Mucosa of descending colon (tissue), 3 donors: Measurements from ENCODE around the gene FAM78A. TPM values are rescaled to one million over a fixed set of nuclear protein-coding genes. Genes with fewer than 3 reads are reported as not detected.

Source experiments
- ATAC-seq: fragments of 200-7000 bp; cut with Tn5 transposase; one replicate; pipeline ENCODE4 v1.9.1; 2020; ENCODE audit warnings: mild to moderate bottlenecking, moderate library complexity
- DNase-seq, 3 donors: peaks; one replicate each; pipeline ENCODE4 v3.0.0-alpha.2; 2020
- H3K36me3 ChIP-seq: fragments of 200-600 bp; one replicate; pipeline ENCODE4 v1.8.0; 2021; ENCODE audit warnings: low read depth, mild to moderate bottlenecking
- H3K4me1 ChIP-seq: fragments of 200-600 bp; one replicate; pipeline ENCODE4 v1.8.0; 2021; ENCODE audit warnings: low read depth, mild to moderate bottlenecking
- H3K4me3 ChIP-seq: fragments of 200-600 bp; one replicate; pipeline ENCODE4 v1.8.0; 2021; ENCODE audit warnings: mild to moderate bottlenecking
- H3K9me3 ChIP-seq: fragments of 200-600 bp; one replicate; pipeline ENCODE4 v1.8.0; 2021; ENCODE audit warnings: mild to moderate bottlenecking
- intact Hi-C, 2 donors: fragments of 100-400 bp; cut with DNase I in 1 of 2; cut with micrococcal nuclease in 1 of 2; formaldehyde crosslinking; loops; one replicate each; pipeline versions ENCODE4 v1.11.0 to v1.11.1; 2022; cut with DNase I, micrococcal nuclease
- total RNA-seq, 3 donors: library from RNA; stranded (reverse); fragmentation: NEBNext Ultra II Directional in 2 of 3; extraction: Animal tissue kit (Norgen Biotek cat#: 25700) in 2 of 3; gene quantifications; one replicate each; pipeline versions ENCODE4 v1.2.1 to v1.2.4, GENCODE V29; 2021 to 2023
- TF ChIP-seq, protein P1 (sequence below): fragments of 200-600 bp; IDR thresholded peaks from one replicate; pipeline ENCODE4 v1.8.0; 2022; ENCODE audit warnings: antibody characterized with exemption, mild to moderate bottlenecking
- donor health status: DM: no; HTN: no; CAD: no; lungs with moderate emphysema.
- donor health status: DM: no; HTN: no; CAD: no.
- donor health status: DM: no; HTN: yes; CAD: no.

The FAM78A gene
- total RNA-seq, 3 donors from 2014 or later, result 1.4 to 3.9 (median 2.9) TPM

DNA sequence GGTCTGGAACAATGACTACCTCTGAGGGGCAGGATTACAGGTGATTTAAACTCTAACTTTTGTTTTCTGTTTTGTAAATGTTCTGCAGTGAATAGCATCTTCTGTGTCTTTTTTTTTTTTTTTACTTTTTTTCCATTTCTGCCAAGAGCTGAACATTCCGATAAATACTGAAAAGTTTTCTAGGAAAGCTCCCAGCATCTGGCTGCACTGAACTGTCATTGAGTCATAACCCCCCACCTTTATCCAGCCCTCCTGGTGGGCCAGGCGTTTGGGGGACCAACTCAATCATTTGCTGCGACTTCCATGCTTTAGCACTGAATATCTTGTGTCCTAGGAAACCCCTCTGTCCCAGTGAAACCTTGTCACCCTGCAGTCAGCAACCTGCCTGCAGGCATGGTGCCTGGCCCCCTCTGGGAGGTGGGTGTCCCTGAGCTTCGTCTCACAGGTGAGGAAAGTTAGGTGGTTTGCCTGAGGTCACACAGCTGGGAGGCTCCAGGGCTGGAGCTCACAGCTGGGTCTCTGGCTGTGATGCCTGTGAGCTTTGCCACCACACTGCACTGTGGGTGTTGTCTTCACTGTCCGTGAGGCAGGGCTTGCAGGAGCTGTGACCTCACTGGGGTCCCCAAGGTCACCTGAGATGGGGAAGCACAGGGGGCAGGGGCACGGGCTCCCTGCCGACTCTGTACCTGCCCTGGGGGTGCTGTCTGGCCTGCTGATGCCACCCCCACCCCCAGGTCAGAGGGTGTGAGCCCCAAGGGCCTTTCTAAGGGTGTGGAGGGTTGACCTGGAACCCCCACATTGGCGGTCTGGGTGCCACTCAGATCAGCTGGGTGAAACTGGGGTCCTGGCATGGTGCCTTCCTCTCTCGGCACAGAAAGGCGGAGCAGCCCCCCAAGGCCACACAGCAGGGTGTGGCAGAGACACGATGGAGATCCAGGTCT lies 27.3 kb upstream of the FAM78A start:
- H3K4me3 ChIP-seq, result no peak overlapping the region
- H3K9me3 ChIP-seq, result no peaks in the 10 kb centered on the region
- TF ChIP-seq, protein P1, sequence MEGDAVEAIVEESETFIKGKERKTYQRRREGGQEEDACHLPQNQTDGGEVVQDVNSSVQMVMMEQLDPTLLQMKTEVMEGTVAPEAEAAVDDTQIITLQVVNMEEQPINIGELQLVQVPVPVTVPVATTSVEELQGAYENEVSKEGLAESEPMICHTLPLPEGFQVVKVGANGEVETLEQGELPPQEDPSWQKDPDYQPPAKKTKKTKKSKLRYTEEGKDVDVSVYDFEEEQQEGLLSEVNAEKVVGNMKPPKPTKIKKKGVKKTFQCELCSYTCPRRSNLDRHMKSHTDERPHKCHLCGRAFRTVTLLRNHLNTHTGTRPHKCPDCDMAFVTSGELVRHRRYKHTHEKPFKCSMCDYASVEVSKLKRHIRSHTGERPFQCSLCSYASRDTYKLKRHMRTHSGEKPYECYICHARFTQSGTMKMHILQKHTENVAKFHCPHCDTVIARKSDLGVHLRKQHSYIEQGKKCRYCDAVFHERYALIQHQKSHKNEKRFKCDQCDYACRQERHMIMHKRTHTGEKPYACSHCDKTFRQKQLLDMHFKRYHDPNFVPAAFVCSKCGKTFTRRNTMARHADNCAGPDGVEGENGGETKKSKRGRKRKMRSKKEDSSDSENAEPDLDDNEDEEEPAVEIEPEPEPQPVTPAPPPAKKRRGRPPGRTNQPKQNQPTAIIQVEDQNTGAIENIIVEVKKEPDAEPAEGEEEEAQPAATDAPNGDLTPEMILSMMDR, result no peak
- no peaks in the 10 kb centered on the region for H3K4me1 ChIP-seq
- H3K36me3 ChIP-seq, result no peaks in the 10 kb centered on the region
- intact Hi-C loops, result no loop called here
- ATAC-seq (no peak), DNase-seq (no peak)

DNA sequence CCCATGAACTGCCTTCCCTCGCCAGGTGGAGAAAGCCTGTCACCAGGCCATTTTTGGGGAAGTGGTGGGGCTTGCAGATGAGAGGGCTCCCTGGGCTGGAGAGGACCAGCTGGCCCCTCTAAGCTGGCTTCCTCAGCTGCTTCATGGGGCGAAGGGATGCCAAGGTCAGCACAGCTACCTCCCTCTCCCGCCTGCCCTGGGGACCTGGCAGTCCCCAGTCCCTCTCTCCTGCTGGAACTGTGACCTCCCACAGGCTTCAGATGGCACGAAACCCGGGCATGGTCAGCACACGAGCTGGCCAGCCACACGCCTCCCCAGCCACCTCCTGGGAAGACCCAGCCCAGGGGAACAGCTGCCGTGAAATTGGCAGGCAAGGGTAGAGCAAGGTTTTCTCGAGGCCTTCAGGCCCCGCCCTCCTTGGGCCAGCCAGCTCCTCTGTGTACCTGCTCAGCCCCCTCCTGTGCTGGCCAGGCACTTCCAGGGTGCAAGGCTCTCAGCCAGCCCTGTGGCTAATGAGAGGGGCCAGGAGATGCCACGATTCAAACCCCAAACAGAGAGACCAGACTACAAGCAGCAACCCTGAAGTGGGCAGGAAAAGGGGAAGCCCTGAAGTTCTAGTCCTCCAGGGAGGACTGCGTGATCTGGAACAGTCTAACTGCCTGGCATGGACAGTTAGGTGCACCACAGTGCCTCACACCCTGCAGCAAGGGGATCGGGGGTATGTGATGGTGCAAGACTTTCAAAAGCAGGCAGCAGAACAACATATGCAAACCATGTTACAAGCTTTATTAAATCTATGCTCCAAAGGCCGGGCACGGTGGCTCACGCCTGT lies 26.1 kb upstream of the FAM78A start:
- TF ChIP-seq, protein P1, result no peak
- ATAC-seq, result no peak
- intact Hi-C loops, result no loop called here

DNA sequence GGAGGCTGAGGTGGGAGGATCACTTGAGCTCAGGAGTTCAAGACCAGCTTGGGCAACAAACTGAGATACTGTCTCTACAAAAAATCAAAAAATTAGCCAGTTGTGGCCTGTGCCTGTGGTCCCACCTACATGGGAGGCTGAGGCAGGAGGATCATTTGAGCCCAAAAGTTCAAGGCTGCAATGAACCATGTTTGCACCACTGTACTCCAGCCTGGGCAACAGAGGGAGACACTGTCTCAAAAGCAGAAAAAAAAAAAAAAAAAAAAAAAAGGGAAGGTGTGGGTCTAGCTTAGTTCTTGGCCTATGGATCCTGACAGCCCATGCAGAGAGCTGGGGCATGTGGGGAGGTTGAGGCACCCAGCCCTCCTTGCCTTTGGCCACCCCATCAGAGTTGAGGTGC lies 24.1 kb upstream of the FAM78A start:
- intact Hi-C loops, result no loop called here
- Histone ChIP-seq H3K4me3 (no peak overlapping the region), H3K4me1 (no peaks in the 10 kb centered on the region), H3K36me3 (no peaks in the 10 kb centered on the region), H3K9me3 (no peaks in the 10 kb centered on the region)
- TF ChIP-seq, protein P1, result no peak
- ATAC-seq, result no peak
- DNase-seq, result no peak

More for the DNA sequence above, 26.1 kb upstream of the FAM78A start:
- no peaks in the 10 kb centered on the region for H3K4me1 ChIP-seq
- no peaks in the 10 kb centered on the region for H3K9me3 ChIP-seq
- H3K36me3 ChIP-seq, result no peaks in the 10 kb centered on the region
- no peak overlapping the region for H3K4me3 ChIP-seq
- DNase-seq, result no peak

DNA sequence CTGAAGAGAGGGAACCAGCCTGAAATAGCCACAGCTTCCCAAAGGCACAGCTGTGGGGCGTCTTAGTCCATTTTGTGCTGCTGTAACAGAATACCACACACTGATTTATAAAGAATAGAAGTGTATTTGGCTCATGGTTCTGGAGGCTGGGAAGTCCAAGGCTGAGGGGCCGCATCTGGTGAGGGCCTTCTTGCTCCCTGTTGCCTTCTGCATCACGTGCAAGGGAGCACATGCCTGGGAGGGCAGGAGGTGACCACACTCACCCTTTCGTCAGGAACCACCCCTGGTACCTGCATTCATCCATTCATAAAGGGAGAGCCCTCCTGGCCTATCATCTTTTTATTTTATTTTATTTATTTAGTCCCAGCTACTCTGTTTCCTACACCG lies 23.6 kb upstream of the FAM78A start:
- ATAC-seq (no peak), DNase-seq (no peak)
- Histone ChIP-seq H3K9me3 (no peaks in the 10 kb centered on the region), H3K4me3 (no peak overlapping the region), H3K36me3 (no peaks in the 10 kb centered on the region), H3K4me1 (no peaks in the 10 kb centered on the region)
- TF ChIP-seq, protein P1, result no peak
- intact Hi-C loops, result no loop called here

DNA sequence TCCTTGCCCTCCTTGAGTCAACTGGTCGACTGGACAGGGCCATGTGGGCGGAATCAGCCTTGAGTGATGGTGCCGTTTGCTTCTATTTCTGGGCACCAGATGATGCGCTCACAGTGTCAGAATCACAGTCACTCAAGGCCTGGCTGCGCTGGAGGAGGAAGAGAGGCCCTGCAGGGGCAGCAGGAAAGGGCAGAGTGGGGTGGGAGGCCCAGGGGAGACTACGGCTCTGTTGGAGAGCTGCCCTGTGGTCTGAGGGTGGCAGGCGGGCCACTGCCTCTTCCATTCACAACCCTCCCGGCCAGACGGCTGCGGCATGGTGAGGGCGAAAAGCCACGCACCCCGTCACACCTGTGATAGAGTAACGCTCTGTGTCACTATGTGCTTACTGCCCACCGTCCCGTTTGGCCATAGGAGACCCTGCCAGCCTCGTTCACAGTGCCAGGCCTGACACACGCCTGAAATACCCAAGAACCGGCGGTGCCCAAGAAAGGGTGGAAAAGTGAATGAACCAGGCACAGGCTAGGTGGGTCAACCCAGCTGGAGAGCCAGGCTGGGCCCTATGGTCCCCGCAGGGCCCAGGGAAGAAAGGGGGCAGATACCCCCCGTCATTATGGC lies 23.1 kb upstream of the FAM78A start:
- no peak overlapping the region for H3K4me3 ChIP-seq
- H3K36me3 ChIP-seq, result no peaks in the 10 kb centered on the region
- TF ChIP-seq, protein P1, result no peak
- H3K4me1 ChIP-seq, result no peaks in the 10 kb centered on the region
- no peak for ATAC-seq
- DNase-seq, result no peak
- intact Hi-C loops, result no loop called here
- no peaks in the 10 kb centered on the region for H3K9me3 ChIP-seq
